Aorta (tissue), 5 donors: ENCODE data around the gene PINLYP. TPM values are rescaled to one million over a fixed set of nuclear protein-coding genes. Genes with fewer than 3 reads are reported as not detected.

Experiments used
- ATAC-seq: fragments of 200-7000 bp; cut with Tn5 transposase; one replicate; pipeline ENCODE4 v1.9.1; 2022; ENCODE audit warnings: moderate library complexity; ENCODE audit not compliant: low FRiP score
- DNase-seq, 2 donors: peaks; one replicate each; pipeline ENCODE4 v3.0.0-alpha.2; 2020
- H3K27ac ChIP-seq, 2 donors: one replicate each; pipeline ENCODE4 v1.5.1; 2013; ENCODE audit warnings: low read length in 2 of 2, mild to moderate bottlenecking in 2 of 2, moderate library complexity in 2 of 2, control low read depth in 1 of 2, inconsistent platforms in 1 of 2, low read depth in 1 of 2
- H3K27me3 ChIP-seq, 2 donors: one replicate each; pipeline ENCODE4 v1.6.1; 2013; ENCODE audit warnings: control low read depth in 1 of 2, low read length in 1 of 2, mild to moderate bottlenecking in 1 of 2, moderate library complexity in 1 of 2; ENCODE audit not compliant: insufficient read depth in 2 of 2, control insufficient read depth in 1 of 2
- H3K36me3 ChIP-seq, 2 donors: one replicate each; pipeline ENCODE4 v1.6.1; 2013; ENCODE audit warnings: control low read depth in 1 of 2, low read length in 1 of 2, mild to moderate bottlenecking in 1 of 2; ENCODE audit not compliant: insufficient read depth in 2 of 2, control insufficient read depth in 1 of 2
- H3K4me1 ChIP-seq, 2 donors: one replicate each; pipeline ENCODE4 v1.6.1; 2013; ENCODE audit warnings: low read length in 2 of 2, control low read depth in 1 of 2, mild to moderate bottlenecking in 1 of 2, moderate library complexity in 1 of 2; ENCODE audit not compliant: insufficient read depth in 2 of 2, control insufficient read depth in 1 of 2
- H3K4me3 ChIP-seq, 2 donors: one replicate each; pipeline ENCODE4 v1.5.1; 2013; ENCODE audit warnings: low read length in 2 of 2, control low read depth in 1 of 2, mild to moderate bottlenecking in 1 of 2
- H3K9me3 ChIP-seq: one replicate; pipeline ENCODE4 v1.6.1; 2013; ENCODE audit warnings: mild to moderate bottlenecking, low read length; ENCODE audit not compliant: control insufficient read depth
- WGBS, 2 donors: extraction: QIAGEN DNeasy Blood & Tissue Kit; methylation state at CpG; one replicate each; pipeline ENCODE4 v1.1.7; 2013; 5-methylcytosine and 5-hydroxymethylcytosine counted together
- intact Hi-C, 2 donors: fragments of 100-400 bp; cut with DNase I; formaldehyde crosslinking; loops; one replicate each; pipeline versions ENCODE4 v1.14.2 to v1.15.0; 2022
- polyA plus RNA-seq, 2 donors: library from polyadenylated mRNA; stranded (reverse); fragments of 200-250 nt; gene quantifications; one replicate each; pipeline ENCODE4 v1.2.3, GENCODE V29; 2013
- total RNA-seq, 2 donors: library from RNA; stranded (reverse); fragmentation: NEBNext Ultra II Directional; extraction: Animal tissue kit (Norgen Biotek cat#: 25700); gene quantifications; one replicate each; pipeline ENCODE4 v1.2.1, GENCODE V29; 2021
- donor health status: healthy with polysubstance abuse.
- donor health status: Bipolar disorder and iron deficiency.
- donor health status: DM: no; HTN: no; CAD: no.
- donor health status: DM: no; HTN: no; CAD: no.
- donor health status: DM: yes; HTN: yes; CAD: no.

Gene PINLYP
- total and polyA plus RNA-seq, 4 donors = 8.2 to 22.9 (median 15.5) TPM

GRCh38 chr19:43616954-43617353 lies 41.4 kb downstream of the PINLYP start:
- Histone ChIP-seq H3K27me3 (no peaks in the 10 kb centered on the region), H3K4me3 (no peak overlapping the region), H3K36me3 (peaks cover 0 to 2% of the 10 kb centered on the region in 2 donors), H3K4me1 (no peaks in the 10 kb centered on the region), H3K9me3 (no peaks in the 10 kb centered on the region), H3K27ac (no peak overlapping the region)
- WGBS, 2 donors = 89 to 92% methylated on average over 6 of the region's 6 CpGs
- intact Hi-C loops = no loop called here
- no peak for ATAC-seq
- no peak for DNase-seq

GRCh38 chr19:43618921-43619261 lies 43.3 kb downstream of the PINLYP start:
- intact Hi-C loops = loop anchor here in 1 of 2 donors (2.0 kb wide), 1 partner anchor 48 kb away; no protein-coding TSS in a partner anchor
- DNase-seq (no peak), ATAC-seq (peak; percentile 1)
- H3K27ac ChIP-seq = peak overlapping the region in 1 of 2 donors; percentile 69
- H3K9me3 ChIP-seq = no peaks in the 10 kb centered on the region
- no peaks in the 10 kb centered on the region for H3K27me3 ChIP-seq
- H3K36me3 ChIP-seq = no peaks in the 10 kb centered on the region
- peak overlapping the region; percentile 43 to 52 for H3K4me3 ChIP-seq
- 0 to 1% methylated on average over 14 of the region's 14 CpGs for WGBS, 2 donors
- H3K4me1 ChIP-seq = no peaks in the 10 kb centered on the region

- Histone ChIP-seq H3K4me3 (peak within 1 kb of the TSS; percentile 43 to 52), H3K27ac (peak within 1 kb of the TSS; percentile 1 to 69), H3K27me3 (no peaks in the 10 kb centered on the region), H3K4me1 (no peaks in the 10 kb centered on the region), H3K9me3 (no peaks in the 10 kb centered on the region), H3K36me3 (no peaks in the 10 kb centered on the region)
- ATAC-seq (peak; percentile 93), DNase-seq (peak; percentile 92 to 94)
- 0% methylated on average over 63 to 81 of the region's 81 CpGs for WGBS, 2 donors
- intact Hi-C loops = loop anchor here in 1 of 2 donors (2.0 kb wide), 1 partner anchor 47 kb away; no protein-coding TSS in a partner anchor
Observed at GRCh38 chr19:43619262-43620060, 43.9 kb downstream of the PINLYP start, which contains the start of gene ZNF428. Gene ZNF428 (minus strand): TSS chr19:43619629. CDS start chr19:43614304, 5,325 bp downstream.

- Histone ChIP-seq H3K4me1 (no peaks in the 10 kb centered on the region), H3K27me3 (no peaks in the 10 kb centered on the region), H3K27ac (peak overlapping the region in 1 of 2 donors; percentile 69), H3K9me3 (no peaks in the 10 kb centered on the region), H3K36me3 (no peaks in the 10 kb centered on the region), H3K4me3 (peak overlapping the region; percentile 43 to 52)
- ATAC-seq (peak; percentile 1), DNase-seq (peak; percentile 89 to 95)
- intact Hi-C loops = no loop called here
- 29 to 30% methylated on average over 23 of the region's 23 CpGs for WGBS, 2 donors
Observed at GRCh38 chr19:43620061-43621001, 44.7 kb downstream of the PINLYP start.

GRCh38 chr19:43622070-43622469 lies 46.5 kb downstream of the PINLYP start:
- Histone ChIP-seq H3K4me3 (no peak overlapping the region), H3K9me3 (no peaks in the 10 kb centered on the region), H3K27ac (no peak overlapping the region), H3K4me1 (no peaks in the 10 kb centered on the region), H3K27me3 (no peaks in the 10 kb centered on the region), H3K36me3 (no peaks in the 10 kb centered on the region)
- DNase-seq (no peak), ATAC-seq (no peak)
- intact Hi-C loops = no loop called here
- 53 to 55% methylated on average over 4 of the region's 4 CpGs for WGBS, 2 donors

- Histone ChIP-seq H3K27ac (no peak overlapping the region), H3K4me3 (no peak overlapping the region), H3K4me1 (no peaks in the 10 kb centered on the region), H3K36me3 (no peaks in the 10 kb centered on the region), H3K9me3 (no peaks in the 10 kb centered on the region), H3K27me3 (no peaks in the 10 kb centered on the region)
- ATAC-seq = no peak
- WGBS, 2 donors = 79 to 86% methylated on average over 1 of the region's 1 CpG
- intact Hi-C loops = no loop called here
- DNase-seq = no peak
Observed at GRCh38 chr19:43622956-43623355, 47.4 kb downstream of the PINLYP start.

- no peaks in the 10 kb centered on the region for H3K27me3 ChIP-seq
- no peak for ATAC-seq
Observed at GRCh38 chr19:43623889-43624670, 48.5 kb downstream of the PINLYP start.

GRCh38 chr19:43624933-43625332 lies 49.3 kb downstream of the PINLYP start:
- 32 to 34% methylated on average over 30 of the region's 30 CpGs for WGBS, 2 donors
- ATAC-seq (no peak), DNase-seq (peak in 1 of 2 donors; percentile 77)
- Histone ChIP-seq H3K4me3 (no peak overlapping the region), H3K4me1 (no peaks in the 10 kb centered on the region), H3K36me3 (no peaks in the 10 kb centered on the region), H3K9me3 (no peaks in the 10 kb centered on the region), H3K27ac (no peak overlapping the region), H3K27me3 (no peaks in the 10 kb centered on the region)
- intact Hi-C loops = no loop called here

More at GRCh38 chr19:43623889-43624670, 48.5 kb downstream of the PINLYP start:
- Histone ChIP-seq H3K9me3 (no peaks in the 10 kb centered on the region), H3K27ac (no peak overlapping the region), H3K4me1 (no peaks in the 10 kb centered on the region), H3K36me3 (no peaks in the 10 kb centered on the region), H3K4me3 (no peak overlapping the region)
- 75 to 81% methylated on average over 35 of the region's 35 CpGs for WGBS, 2 donors
- intact Hi-C loops = no loop called here
- no peak for DNase-seq
